ENCODE data around the gene SMTNL1. TPM values are rescaled to one million over a fixed set of nuclear protein-coding genes. Genes with fewer than 3 reads are reported as not detected.
A peak's percentile ranks its signal among the peaks of the same experiment; 100 is the strongest.

Gene SMTNL1
- total and polyA plus RNA-seq, 4 donors, result not detected

DNA sequence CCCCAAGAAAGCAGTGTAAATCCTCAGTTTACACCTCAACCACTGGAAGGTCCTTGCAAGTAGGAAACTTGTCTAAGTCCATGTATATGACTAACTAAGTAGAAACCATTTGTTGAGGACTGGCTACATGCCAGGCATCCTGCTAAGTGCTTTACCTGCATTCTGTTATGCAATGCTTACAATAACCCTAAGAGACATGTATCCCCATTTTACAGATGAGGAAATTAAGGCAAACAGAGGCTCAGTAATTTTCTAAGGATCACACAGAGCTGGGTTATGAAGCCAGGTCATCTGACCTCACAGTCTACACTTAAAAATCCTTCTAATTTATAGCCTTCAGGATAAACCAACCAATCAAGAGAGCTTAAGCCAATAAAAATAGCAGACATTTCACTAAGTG, 8.4 kb upstream of the SMTNL1 start (continued):
- no peak for TF ChIP-seq YY1 (IDR thresholded peaks at IDR 0.05)

DNA sequence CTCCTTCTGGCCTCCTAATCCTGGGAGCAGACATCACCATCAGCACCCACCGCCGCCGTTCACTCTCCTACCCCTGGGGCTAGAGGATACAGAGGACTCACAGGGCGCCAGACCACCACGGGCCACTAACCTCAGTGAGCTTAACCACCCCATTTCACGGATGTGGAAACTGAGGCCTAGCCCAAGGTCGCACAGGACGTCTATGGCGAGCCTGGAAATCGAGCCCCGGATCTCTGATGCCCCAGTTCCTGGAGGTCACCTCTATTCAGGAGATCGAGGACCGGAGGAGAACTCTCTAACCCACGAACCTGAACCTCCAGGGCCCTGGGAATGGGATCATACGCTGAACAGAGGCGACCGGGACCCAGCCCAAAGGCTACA, 7.2 kb upstream of the SMTNL1 start:
- no peak for TF ChIP-seq FOXA1 (IDR thresholded peaks at IDR 0.05)
- no peak for TF ChIP-seq EGR1 (IDR thresholded peaks at IDR 0.05; ENCODE audit: low read depth in 2 of 2)
- no peak for TF ChIP-seq FOXA2 (IDR thresholded peaks at IDR 0.05)
- no peak for TF ChIP-seq SP1 (IDR thresholded peaks at IDR 0.05)
- no peak for TF ChIP-seq JUND (IDR thresholded peaks at IDR 0.05)
- no peak for TF ChIP-seq MAX (IDR thresholded peaks at IDR 0.05)
- no peak for TF ChIP-seq HNF4A (conservative IDR thresholded peaks at IDR 0.05)
- TF ChIP-seq TAF1 (conservative IDR thresholded peaks at IDR 0.05), result no peak
- no peak for TF ChIP-seq ZBTB33 (IDR thresholded peaks at IDR 0.05)
- no peaks in the 10 kb centered on the region for H3K9me3 ChIP-seq (ENCODE audit: control insufficient read depth in 4 of 4, low read length in 3 of 4)
- H3K36me3 ChIP-seq (ENCODE audit: control insufficient read depth in 4 of 4, insufficient read depth in 3 of 4, low read depth in 1 of 4, low read length in 3 of 4), result peaks cover 0 to 6% (median 2%) of the 10 kb centered on the region in 4 donors
- WGBS, result 3% methylated on average over 17 of the region's 17 CpGs
- H3K27me3 ChIP-seq (ENCODE audit: control insufficient read depth in 4 of 4, insufficient read depth in 4 of 4, low read length in 3 of 4), result no peaks in the 10 kb centered on the region
- H3K4me1 ChIP-seq (ENCODE audit: control insufficient read depth in 4 of 4, insufficient read depth in 4 of 4, low read length in 3 of 4), result peaks cover 2 to 24% (median 19%) of the 10 kb centered on the region in 4 donors
- H3K4me3 ChIP-seq (ENCODE audit: low read depth in 1 of 3, low read length in 3 of 3), result peak overlapping the region; percentile 59 to 99 (median 89)
- no peak for DNase-seq (ENCODE audit: low spot score)
- H3K9ac ChIP-seq (ENCODE audit: low read depth in 1 of 2, low read length in 2 of 2), result peak overlapping the region; percentile 11 to 89
- H3K27ac ChIP-seq (ENCODE audit: low read depth in 1 of 2, low read length in 2 of 2), result peak overlapping the region; percentile 43 to 84

DNA sequence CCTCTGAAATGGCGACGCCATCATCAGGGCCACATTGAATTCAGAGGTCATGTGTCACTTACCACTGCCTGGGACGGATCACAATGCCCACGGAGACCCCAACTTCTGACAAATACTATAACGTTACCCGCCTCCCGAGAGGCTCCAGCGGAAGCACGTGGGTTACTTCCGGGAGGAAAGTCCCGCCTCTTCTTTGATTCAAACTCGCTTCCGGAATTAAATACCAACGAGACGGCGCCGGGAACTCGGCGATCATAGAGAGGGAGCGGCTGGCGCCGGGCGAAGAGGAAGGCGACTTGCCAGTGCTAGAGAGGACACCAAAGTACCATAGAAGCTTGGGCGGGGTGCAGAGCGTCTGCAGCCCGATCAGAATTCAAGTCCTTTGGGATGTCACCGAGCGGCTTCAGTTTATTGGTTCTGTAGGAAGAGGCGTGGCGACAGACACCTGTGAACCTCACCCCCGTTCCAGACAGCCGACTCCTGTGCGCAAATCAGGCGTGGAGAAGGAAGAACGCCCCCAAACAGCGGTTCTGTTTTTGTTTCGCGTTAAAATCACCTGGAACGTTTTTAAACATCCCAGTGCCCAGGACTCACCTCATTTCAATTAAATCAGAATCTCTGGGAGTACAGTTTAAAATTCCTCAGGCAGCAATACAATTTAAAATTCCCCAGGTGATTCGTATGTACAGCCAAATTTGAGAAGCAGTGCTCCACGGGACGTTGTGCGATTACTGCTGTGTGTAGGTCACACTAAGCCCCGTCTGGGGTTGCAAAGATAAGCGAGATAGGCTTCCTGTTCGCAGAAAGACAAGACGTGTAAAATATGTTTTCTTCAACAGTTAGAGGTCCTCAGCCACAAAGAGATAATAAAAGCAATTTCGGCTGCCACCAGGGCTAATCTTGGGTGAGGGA, 6.5 kb upstream of the SMTNL1 start, which contains the start of gene TIMM10:
TIMM10 (minus strand) TSS at position 159 of the 912 bp plus-strand sequence. CDS start 565 bp downstream, outside the sequence.
- Histone ChIP-seq H3K27me3 (ENCODE audit: control insufficient read depth in 4 of 4, insufficient read depth in 4 of 4, low read length in 3 of 4) (no peaks in the 10 kb centered on the region), H3K4me1 (ENCODE audit: control insufficient read depth in 4 of 4, insufficient read depth in 4 of 4, low read length in 3 of 4) (peaks cover 2 to 24% (median 19%) of the 10 kb centered on the region in 4 donors), H3K9ac (ENCODE audit: low read depth in 1 of 2, low read length in 2 of 2) (peak within 1 kb of the TSS; percentile 87 to 89), H3K36me3 (ENCODE audit: control insufficient read depth in 4 of 4, insufficient read depth in 3 of 4, low read depth in 1 of 4, low read length in 3 of 4) (peaks cover 0 to 6% (median 2%) of the 10 kb centered on the region in 4 donors), H3K4me3 (ENCODE audit: low read depth in 1 of 3, low read length in 3 of 3) (peak within 1 kb of the TSS; percentile 59 to 99 (median 89)), H3K9me3 (ENCODE audit: control insufficient read depth in 4 of 4, low read length in 3 of 4) (no peaks in the 10 kb centered on the region), H3K27ac (ENCODE audit: low read depth in 1 of 2, low read length in 2 of 2) (peak within 1 kb of the TSS; percentile 74 to 84)
- WGBS, result under 1% methylated on average over 49 of the region's 49 CpGs
- DNase-seq (ENCODE audit: low spot score), result peak; percentile 90
- TF ChIP-seq RAD21 (IDR thresholded peaks at IDR 0.05) (peak; percentile 58 to 71), MAX (IDR thresholded peaks at IDR 0.05) (peak; percentile 98), CTCF (IDR thresholded peaks at IDR 0.05; ENCODE audit: low read depth, low read length, missing input control) (no peak), JUND (IDR thresholded peaks at IDR 0.05) (peak; percentile 76), SP1 (IDR thresholded peaks at IDR 0.05) (peak; percentile 94), FOXA2 (IDR thresholded peaks at IDR 0.05) (peak; percentile 64), NR2F2 (IDR thresholded peaks at IDR 0.05) (peak; percentile 71), RXRA (IDR thresholded peaks at IDR 0.05) (peak; percentile 76 to 81), TAF1 (conservative IDR thresholded peaks at IDR 0.05) (peak; percentile 95), YY1 (IDR thresholded peaks at IDR 0.05) (peak; percentile 89), HNF4G (IDR thresholded peaks at IDR 0.05) (peak; percentile 54), GABPA (IDR thresholded peaks at IDR 0.05 in 1 of 2, conservative IDR thresholded peaks at IDR 0.05 in 1 of 2) (peak; percentile 82 to 95), HNF4A (conservative IDR thresholded peaks at IDR 0.05) (peak; percentile 73 to 83), FOXA1 (IDR thresholded peaks at IDR 0.05) (peak; percentile 69), ATF3 (IDR thresholded peaks at IDR 0.05) (peak; percentile 66), EGR1 (IDR thresholded peaks at IDR 0.05; ENCODE audit: low read depth in 2 of 2) (peak in 1 of 2 donors; percentile 85)
- TF ChIP-seq, protein P1, sequence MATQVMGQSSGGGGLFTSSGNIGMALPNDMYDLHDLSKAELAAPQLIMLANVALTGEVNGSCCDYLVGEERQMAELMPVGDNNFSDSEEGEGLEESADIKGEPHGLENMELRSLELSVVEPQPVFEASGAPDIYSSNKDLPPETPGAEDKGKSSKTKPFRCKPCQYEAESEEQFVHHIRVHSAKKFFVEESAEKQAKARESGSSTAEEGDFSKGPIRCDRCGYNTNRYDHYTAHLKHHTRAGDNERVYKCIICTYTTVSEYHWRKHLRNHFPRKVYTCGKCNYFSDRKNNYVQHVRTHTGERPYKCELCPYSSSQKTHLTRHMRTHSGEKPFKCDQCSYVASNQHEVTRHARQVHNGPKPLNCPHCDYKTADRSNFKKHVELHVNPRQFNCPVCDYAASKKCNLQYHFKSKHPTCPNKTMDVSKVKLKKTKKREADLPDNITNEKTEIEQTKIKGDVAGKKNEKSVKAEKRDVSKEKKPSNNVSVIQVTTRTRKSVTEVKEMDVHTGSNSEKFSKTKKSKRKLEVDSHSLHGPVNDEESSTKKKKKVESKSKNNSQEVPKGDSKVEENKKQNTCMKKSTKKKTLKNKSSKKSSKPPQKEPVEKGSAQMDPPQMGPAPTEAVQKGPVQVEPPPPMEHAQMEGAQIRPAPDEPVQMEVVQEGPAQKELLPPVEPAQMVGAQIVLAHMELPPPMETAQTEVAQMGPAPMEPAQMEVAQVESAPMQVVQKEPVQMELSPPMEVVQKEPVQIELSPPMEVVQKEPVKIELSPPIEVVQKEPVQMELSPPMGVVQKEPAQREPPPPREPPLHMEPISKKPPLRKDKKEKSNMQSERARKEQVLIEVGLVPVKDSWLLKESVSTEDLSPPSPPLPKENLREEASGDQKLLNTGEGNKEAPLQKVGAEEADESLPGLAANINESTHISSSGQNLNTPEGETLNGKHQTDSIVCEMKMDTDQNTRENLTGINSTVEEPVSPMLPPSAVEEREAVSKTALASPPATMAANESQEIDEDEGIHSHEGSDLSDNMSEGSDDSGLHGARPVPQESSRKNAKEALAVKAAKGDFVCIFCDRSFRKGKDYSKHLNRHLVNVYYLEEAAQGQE (IDR thresholded peaks at IDR 0.05), result peak; percentile 93
